Measurements from ENCODE around the gene YJEFN3. TPM values are rescaled to one million over a fixed set of nuclear protein-coding genes. Genes with fewer than 3 reads are reported as not detected.

The YJEFN3 gene
- 2.5 TPM for total RNA-seq

GRCh38 chr19:19528721-19529490 lies at the start of gene YJEFN3:
YJEFN3 (plus strand) TSS chr19:19528911; CDS start chr19:19528933, 22 bp downstream.
- peaks cover 17% of the 10 kb centered on the region for H3K4me1 ChIP-seq
- H3K27ac ChIP-seq: no peak within 1 kb of the TSS
- TF ChIP-seq POLR2A (IDR thresholded peaks at IDR 0.05): no peak
- TF ChIP-seq CTCF (IDR thresholded peaks at IDR 0.05): no peak
- no peak for TF ChIP-seq POLR2AphosphoS5 (IDR thresholded peaks at IDR 0.05; ENCODE audit: insufficient read depth in 1 of 2, low read depth in 1 of 2)
- H3K4me3 ChIP-seq: peak within 1 kb of the TSS; percentile 20 to 30
- no peaks in the 10 kb centered on the region for H3K27me3 ChIP-seq
- no peak for DNase-seq (ENCODE audit: extremely low spot score in 2 of 2)
- intact Hi-C loops (cut with DNase I): no loop called here
- H3K36me3 ChIP-seq: peaks cover 0 to 19% of the 10 kb centered on the region in 2 donors
- H3K9me3 ChIP-seq: no peaks in the 10 kb centered on the region

- no peak overlapping the region for H3K27ac ChIP-seq
- no peaks in the 10 kb centered on the region for H3K9me3 ChIP-seq
- H3K4me1 ChIP-seq: peaks cover 29% of the 10 kb centered on the region
- intact Hi-C loops (cut with DNase I): loop anchor here (10.0 kb wide), 1 partner anchor 76 kb away; the partner anchor contains the start of gene GATAD2A
- H3K36me3 ChIP-seq: peaks cover 0 to 7% of the 10 kb centered on the region in 2 donors
- TF ChIP-seq POLR2AphosphoS5 (IDR thresholded peaks at IDR 0.05; ENCODE audit: insufficient read depth in 1 of 2, low read depth in 1 of 2) (no peak), POLR2A (IDR thresholded peaks at IDR 0.05) (no peak), CTCF (IDR thresholded peaks at IDR 0.05) (no peak)
- no peak overlapping the region for H3K4me3 ChIP-seq
- no peak for DNase-seq (ENCODE audit: extremely low spot score in 2 of 2)
- no peaks in the 10 kb centered on the region for H3K27me3 ChIP-seq
Measured at GRCh38 chr19:19480688-19481087, 48.0 kb upstream of the YJEFN3 start.

- TF ChIP-seq CTCF (IDR thresholded peaks at IDR 0.05) (no peak), POLR2AphosphoS5 (IDR thresholded peaks at IDR 0.05; ENCODE audit: insufficient read depth in 1 of 2, low read depth in 1 of 2) (no peak), POLR2A (IDR thresholded peaks at IDR 0.05) (no peak)
- DNase-seq (ENCODE audit: extremely low spot score in 2 of 2): no peak
- Histone ChIP-seq H3K4me1 (peaks cover 37% of the 10 kb centered on the region), H3K27ac (no peak overlapping the region), H3K27me3 (no peaks in the 10 kb centered on the region), H3K9me3 (no peaks in the 10 kb centered on the region), H3K4me3 (no peak overlapping the region), H3K36me3 (peaks cover 0 to 7% of the 10 kb centered on the region in 2 donors)
- intact Hi-C loops (cut with DNase I): loop anchor here (10.0 kb wide), 1 partner anchor 78 kb away; the partner anchor contains the start of gene GATAD2A
Measured at GRCh38 chr19:19482809-19483596, 45.7 kb upstream of the YJEFN3 start.

- Histone ChIP-seq H3K9me3 (no peaks in the 10 kb centered on the region), H3K36me3 (peaks cover 0 to 7% of the 10 kb centered on the region in 2 donors), H3K4me1 (peaks cover 61% of the 10 kb centered on the region), H3K27ac (no peak overlapping the region), H3K27me3 (no peaks in the 10 kb centered on the region), H3K4me3 (no peak overlapping the region)
- intact Hi-C loops (cut with DNase I): loop anchor here (10.0 kb wide), 1 partner anchor 81 kb away; the partner anchor contains the start of gene GATAD2A
- no peak for TF ChIP-seq POLR2AphosphoS5 (IDR thresholded peaks at IDR 0.05; ENCODE audit: insufficient read depth in 1 of 2, low read depth in 1 of 2)
- no peak for TF ChIP-seq POLR2A (IDR thresholded peaks at IDR 0.05)
- no peak for TF ChIP-seq CTCF (IDR thresholded peaks at IDR 0.05)
- no peak for DNase-seq (ENCODE audit: extremely low spot score in 2 of 2)
Measured at GRCh38 chr19:19485161-19485997, 43.3 kb upstream of the YJEFN3 start.

All from vagina (tissue), 2 donors.